ENCODE data around the gene MAN2B1. TPM values are rescaled to one million over a fixed set of nuclear protein-coding genes. Genes with fewer than 3 reads are reported as not detected.

Gene MAN2B1
- total and polyA plus RNA-seq, 2 donors: 25.3 to 49.1 TPM

GRCh38 chr19:12606796-12607195 is 59.7 kb downstream of the MAN2B1 start:
- Histone ChIP-seq H3K27me3 (ENCODE audit: control insufficient read depth in 2 of 2, insufficient read depth in 1 of 2, low read length in 1 of 2) (no peaks in the 10 kb centered on the region), H3K9me3 (ENCODE audit: control insufficient read depth in 2 of 2, insufficient read depth in 1 of 2, low read length in 1 of 2) (no peaks in the 10 kb centered on the region), H3K4me3 (ENCODE audit: low read length in 2 of 2) (no peak overlapping the region), H3K36me3 (ENCODE audit: control insufficient read depth in 2 of 2, insufficient read depth in 2 of 2, low read length in 1 of 2) (peaks cover 24 to 35% of the 10 kb centered on the region in 2 donors), H3K4me1 (ENCODE audit: control insufficient read depth in 2 of 2, insufficient read depth in 2 of 2, low read length in 2 of 2) (peaks cover 16 to 18% of the 10 kb centered on the region in 2 donors), H3K27ac (ENCODE audit: low read depth in 1 of 2, low read length in 1 of 2) (no peak overlapping the region)
- 98% methylated on average over 1 of the region's 1 CpG for WGBS
- DNase-seq (ENCODE audit: low read depth in 6 of 9, low spot score in 9 of 9): no peak

- H3K27me3 ChIP-seq (ENCODE audit: control insufficient read depth in 2 of 2, insufficient read depth in 1 of 2, low read length in 1 of 2): no peaks in the 10 kb centered on the region
- DNase-seq (ENCODE audit: low read depth in 6 of 9, low spot score in 9 of 9): peak in 5 of 9 donors; percentile 19 to 66 (median 33)
- H3K4me3 ChIP-seq (ENCODE audit: low read length in 2 of 2): no peak overlapping the region
- peaks cover 22 to 35% of the 10 kb centered on the region in 2 donors for H3K36me3 ChIP-seq (ENCODE audit: control insufficient read depth in 2 of 2, insufficient read depth in 2 of 2, low read length in 1 of 2)
- 92% methylated on average over 1 of the region's 1 CpG for WGBS
- no peaks in the 10 kb centered on the region for H3K9me3 ChIP-seq (ENCODE audit: control insufficient read depth in 2 of 2, insufficient read depth in 1 of 2, low read length in 1 of 2)
- H3K4me1 ChIP-seq (ENCODE audit: control insufficient read depth in 2 of 2, insufficient read depth in 2 of 2, low read length in 2 of 2): peaks cover 4 to 5% of the 10 kb centered on the region in 2 donors
- no peak overlapping the region for H3K27ac ChIP-seq (ENCODE audit: low read depth in 1 of 2, low read length in 1 of 2)
These were observed 62.8 kb downstream of the MAN2B1 start for GRCh38 chr19:12603714-12604113.

GRCh38 chr19:12597594-12597993 is 68.9 kb downstream of the MAN2B1 start:
- H3K27me3 ChIP-seq (ENCODE audit: control insufficient read depth in 2 of 2, insufficient read depth in 1 of 2, low read length in 1 of 2): no peaks in the 10 kb centered on the region
- DNase-seq (ENCODE audit: low read depth in 6 of 9, low spot score in 9 of 9): no peak
- no peak overlapping the region for H3K4me3 ChIP-seq (ENCODE audit: low read length in 2 of 2)
- H3K9me3 ChIP-seq (ENCODE audit: control insufficient read depth in 2 of 2, insufficient read depth in 1 of 2, low read length in 1 of 2): no peaks in the 10 kb centered on the region
- H3K36me3 ChIP-seq (ENCODE audit: control insufficient read depth in 2 of 2, insufficient read depth in 2 of 2, low read length in 1 of 2): peaks cover 13 to 22% of the 10 kb centered on the region in 2 donors
- H3K27ac ChIP-seq (ENCODE audit: low read depth in 1 of 2, low read length in 1 of 2): no peak overlapping the region
- no peaks in the 10 kb centered on the region for H3K4me1 ChIP-seq (ENCODE audit: control insufficient read depth in 2 of 2, insufficient read depth in 2 of 2, low read length in 2 of 2)
- 95% methylated on average over 11 of the region's 11 CpGs for WGBS

- no peak overlapping the region for H3K4me3 ChIP-seq (ENCODE audit: low read length in 2 of 2)
- DNase-seq (ENCODE audit: low read depth in 6 of 9, low spot score in 9 of 9): no peak
- H3K9me3 ChIP-seq (ENCODE audit: control insufficient read depth in 2 of 2, insufficient read depth in 1 of 2, low read length in 1 of 2): no peaks in the 10 kb centered on the region
- H3K27ac ChIP-seq (ENCODE audit: low read depth in 1 of 2, low read length in 1 of 2): no peak overlapping the region
- WGBS: 95% methylated on average over 38 of the region's 38 CpGs
- H3K4me1 ChIP-seq (ENCODE audit: control insufficient read depth in 2 of 2, insufficient read depth in 2 of 2, low read length in 2 of 2): no peaks in the 10 kb centered on the region
- H3K36me3 ChIP-seq (ENCODE audit: control insufficient read depth in 2 of 2, insufficient read depth in 2 of 2, low read length in 1 of 2): peaks cover 8 to 16% of the 10 kb centered on the region in 2 donors
- no peaks in the 10 kb centered on the region for H3K27me3 ChIP-seq (ENCODE audit: control insufficient read depth in 2 of 2, insufficient read depth in 1 of 2, low read length in 1 of 2)
These were observed 69.5 kb downstream of the MAN2B1 start for GRCh38 chr19:12596927-12597548.

Other genes starting within 250 kb of the MAN2B1 start
- 9.5 TPM for gene ZNF443, start 225.7 kb downstream of the MAN2B1 start, total RNA-seq
- gene ZNF443, start 225.7 kb downstream of the MAN2B1 start, polyA plus RNA-seq: 5.5 TPM
- gene ZNF709, start 181.9 kb downstream of the MAN2B1 start, total RNA-seq: 5.0 TPM
- 2.2 TPM for gene ZNF709, start 181.9 kb downstream of the MAN2B1 start, polyA plus RNA-seq
- 12.3 TPM for gene ZNF564, start 115.3 kb downstream of the MAN2B1 start, total RNA-seq
- gene ZNF564, start 115.3 kb downstream of the MAN2B1 start, polyA plus RNA-seq: 10.3 TPM
- gene ZNF490, start 55.9 kb downstream of the MAN2B1 start, total RNA-seq: 6.0 TPM
- gene ZNF490, start 55.9 kb downstream of the MAN2B1 start, polyA plus RNA-seq: 1.6 TPM
- gene ZNF791, start 55.8 kb downstream of the MAN2B1 start, total RNA-seq: 8.6 TPM
- 9.1 TPM for gene ZNF791, start 55.8 kb downstream of the MAN2B1 start, polyA plus RNA-seq
- 13.2 TPM for gene WDR83, start 65 bp upstream of the MAN2B1 start, total RNA-seq
- gene WDR83, start 65 bp upstream of the MAN2B1 start, polyA plus RNA-seq: 19.6 TPM
- 97.3 TPM for gene DHPS, start 15.1 kb upstream of the MAN2B1 start, total RNA-seq
- gene DHPS, start 15.1 kb upstream of the MAN2B1 start, polyA plus RNA-seq: 74.3 TPM
- gene GNG14, start 21.3 kb upstream of the MAN2B1 start, total RNA-seq: not detected
- 0.14 TPM for gene GNG14, start 21.3 kb upstream of the MAN2B1 start, polyA plus RNA-seq
- 6.2 TPM for gene FBXW9, start 29.9 kb upstream of the MAN2B1 start, total RNA-seq
- gene FBXW9, start 29.9 kb upstream of the MAN2B1 start, polyA plus RNA-seq: 6.5 TPM
- gene TNPO2, start 57.2 kb upstream of the MAN2B1 start, total RNA-seq: 10.9 TPM
- gene TNPO2, start 57.2 kb upstream of the MAN2B1 start, polyA plus RNA-seq: 28.3 TPM
- gene TRIR, start 67.9 kb upstream of the MAN2B1 start, total RNA-seq: 268 TPM
- 290 TPM for gene TRIR, start 67.9 kb upstream of the MAN2B1 start, polyA plus RNA-seq
- 67.2 TPM for gene GET3, start 70.8 kb upstream of the MAN2B1 start, total RNA-seq
- gene GET3, start 70.8 kb upstream of the MAN2B1 start, polyA plus RNA-seq: 50.0 TPM
- gene BEST2, start 85.0 kb upstream of the MAN2B1 start, total RNA-seq: not detected
- gene BEST2, start 85.0 kb upstream of the MAN2B1 start, polyA plus RNA-seq: 0.46 TPM
- gene HOOK2, start 108.8 kb upstream of the MAN2B1 start, total RNA-seq: 8.7 TPM
- gene HOOK2, start 108.8 kb upstream of the MAN2B1 start, polyA plus RNA-seq: 36.4 TPM
- gene JUNB, start 124.7 kb upstream of the MAN2B1 start, total RNA-seq: 121 TPM
- gene JUNB, start 124.7 kb upstream of the MAN2B1 start, polyA plus RNA-seq: 139 TPM
- 202 TPM for gene PRDX2, start 135.1 kb upstream of the MAN2B1 start, total RNA-seq
- gene PRDX2, start 135.1 kb upstream of the MAN2B1 start, polyA plus RNA-seq: 113 TPM
- 9.9 TPM for gene THSD8, start 135.3 kb upstream of the MAN2B1 start, total RNA-seq
- 4.1 TPM for gene THSD8, start 135.3 kb upstream of the MAN2B1 start, polyA plus RNA-seq
- 30.3 TPM for gene RNASEH2A, start 139.8 kb upstream of the MAN2B1 start, total RNA-seq
- 8.4 TPM for gene RNASEH2A, start 139.8 kb upstream of the MAN2B1 start, polyA plus RNA-seq
- 1.7 TPM for gene RTBDN, start 167.8 kb upstream of the MAN2B1 start, total RNA-seq
- 1.6 TPM for gene RTBDN, start 167.8 kb upstream of the MAN2B1 start, polyA plus RNA-seq
- 0.38 TPM for gene MAST1, start 171.8 kb upstream of the MAN2B1 start, total RNA-seq
- 0.91 TPM for gene MAST1, start 171.8 kb upstream of the MAN2B1 start, polyA plus RNA-seq
- gene DNASE2, start 214.7 kb upstream of the MAN2B1 start, total RNA-seq: 14.6 TPM
- 20.8 TPM for gene DNASE2, start 214.7 kb upstream of the MAN2B1 start, polyA plus RNA-seq
- gene KLF1, start 220.5 kb upstream of the MAN2B1 start, total RNA-seq: 2.5 TPM
- 0.09 TPM for gene KLF1, start 220.5 kb upstream of the MAN2B1 start, polyA plus RNA-seq
- 21.9 TPM for gene GCDH, start 224.4 kb upstream of the MAN2B1 start, total RNA-seq
- gene GCDH, start 224.4 kb upstream of the MAN2B1 start, polyA plus RNA-seq: 33.6 TPM

Measured in thymus (tissue), 11 donors.